K562 (cell line): Measurements from ENCODE around the gene LLGL2. TPM values are rescaled to one million over a fixed set of nuclear protein-coding genes. Genes with fewer than 3 reads are reported as not detected.
"Not testable (repeated sequence)": the region's sequence is repeated elsewhere in the genome, so short reads cannot be mapped to it uniquely, and the experiment has no call there.

ENCODE experiments used
- ATAC-seq: fragments of 200-7000 bp; cut with Tn5 transposase; 3 replicates; pipeline ENCODE4 v1.9.1; 2020; ENCODE audit warnings: moderate library complexity
- BruUV-seq: library from RNA; stranded (reverse); fragments of 400-500 nt; replicated peaks from 2 replicates; lab custom pipeline; 2021; lab: Mats Ljungman, UMichigan
- CTCF ChIA-PET: fragments of 300-600 bp; formaldehyde crosslinking; extraction: SDS; loops from one replicate; lab custom pipeline; 2021; ENCODE audit warnings: low intra/inter-chr PET ratio; lab: Yijun Ruan, JAX
- POLR2A ChIA-PET: fragments of 300-600, 350-650 bp; sonication (Branson Sonifier 250); formaldehyde crosslinking; extraction: SDS; loops from one replicate; lab custom pipeline; 2021; ENCODE audit warnings: antibody characterized with exemption, inconsistent platforms; lab: Yijun Ruan, JAX
- DNase-seq, 4 experiments: peaks; one replicate each; pipeline versions ENCODE4 v3.0.0 to v3.0.0-alpha.2; 2011 to 2018; ENCODE audit warnings: low spot score in 3 of 4, mixed read lengths in 3 of 4; ENCODE audit errors: extremely low read depth in 1 of 4
- FAIRE-seq: peaks from 2 replicates; lab custom pipeline; 2011; peaks lifted over from hg19 to GRCh38; lab: Jason Lieb, UNC
- H2AFZ ChIP-seq: 2 replicates; pipeline ENCODE4 v1.6.0; 2011; ENCODE audit warnings: low read depth, low read length, control low read depth, inconsistent platforms
- H3K27ac ChIP-seq: fragments of 200-600 bp; 3 replicates; pipeline ENCODE4 v1.8.0; 2011; ENCODE audit warnings: low read depth, mild to moderate bottlenecking, control low read depth, inconsistent platforms, low read length, moderate library complexity, mixed read lengths; ENCODE audit errors: extremely low read depth
- H3K27me3 ChIP-seq, 2 experiments: fragments of 300-600 bp in 1 of 2; 2 replicates in 1 of 2; 3 replicates in 1 of 2; pipeline versions ENCODE4 v1.6.0 to v1.8.0; 2011; ENCODE audit warnings: inconsistent platforms in 2 of 2, low read length in 2 of 2, mild to moderate bottlenecking in 1 of 2, mixed read lengths in 1 of 2, moderate library complexity in 1 of 2; ENCODE audit not compliant: control insufficient read depth in 2 of 2, insufficient read depth in 2 of 2
- H3K36me3 ChIP-seq: fragments of 300-600 bp; 3 replicates; pipeline ENCODE4 v1.8.0; 2011; ENCODE audit warnings: mild to moderate bottlenecking, low read length, inconsistent platforms; ENCODE audit not compliant: control insufficient read depth, insufficient read depth
- H3K4me1 ChIP-seq, 2 experiments: fragments of 200-600 bp in 1 of 2; replicated peaks in 1 of 2; 2 replicates in 1 of 2; 3 replicates in 1 of 2; pipeline versions ENCODE4 v1.5.1 to v1.8.0; 2011; ENCODE audit warnings: inconsistent platforms in 2 of 2, low read length in 2 of 2, mild to moderate bottlenecking in 1 of 2, mixed read lengths in 1 of 2, moderate library complexity in 1 of 2; ENCODE audit not compliant: control insufficient read depth in 2 of 2, insufficient read depth in 2 of 2
- H3K4me2 ChIP-seq: 2 replicates; pipeline ENCODE4 v1.6.1; 2011; ENCODE audit warnings: low read length, control low read depth, inconsistent platforms, mixed read lengths; ENCODE audit not compliant: insufficient read depth
- H3K4me3 ChIP-seq: fragments of 200-600 bp; sonication (generic), shearing (Covaris generic); 2 replicates; pipeline ENCODE4 v1.5.1; 2016; ENCODE audit warnings: control low read depth, inconsistent platforms
- H3K79me2 ChIP-seq: fragments of 200-600 bp; 3 replicates; pipeline ENCODE4 v1.8.0; 2011; ENCODE audit warnings: low read length, inconsistent platforms; ENCODE audit not compliant: control insufficient read depth, insufficient read depth
- H3K9ac ChIP-seq, 2 experiments: 2 replicates each; pipeline versions ENCODE4 v1.6.0 to v1.6.1; 2011; ENCODE audit warnings: low read depth in 2 of 2, low read length in 2 of 2, control low read depth in 1 of 2, inconsistent platforms in 1 of 2, mild to moderate bottlenecking in 1 of 2, mixed read lengths in 1 of 2; ENCODE audit not compliant: insufficient read depth in 1 of 2
- H3K9me1 ChIP-seq: one replicate; pipeline ENCODE4 v1.6.0; 2011; ENCODE audit warnings: inconsistent platforms, mild to moderate bottlenecking, low read length, moderate library complexity; ENCODE audit not compliant: control insufficient read depth, insufficient read depth
- H3K9me3 ChIP-seq: replicated peaks from 2 replicates; pipeline ENCODE4 v1.5.1; 2011; ENCODE audit warnings: low read depth, low read length, inconsistent platforms; ENCODE audit not compliant: control insufficient read depth, insufficient read depth
- H4K20me1 ChIP-seq: replicated peaks from 2 replicates; pipeline ENCODE4 v1.6.1; 2011; ENCODE audit warnings: low read length, inconsistent platforms, mixed read lengths; ENCODE audit not compliant: control insufficient read depth, insufficient read depth
- KHSRP ChIP-seq: fragments of 450-650 bp; IDR thresholded peaks from 2 replicates; pipeline ENCODE4 v1.6.1; 2017
- ZNF586 ChIP-seq: fragments of 450-650 bp; formaldehyde crosslinking; conservative IDR thresholded peaks from 2 replicates; pipeline ENCODE4 v1.4.0; 2020; ENCODE audit warnings: mild to moderate bottlenecking, moderate library complexity
- WGBS: fragments of 100-300 bp; shearing (Covaris generic); methylation state at CpG from one replicate; pipeline ENCODE4 v1.1.6; 2016; ENCODE audit warnings: low coverage, mixed read lengths; ENCODE audit not compliant: insufficient coverage; ENCODE audit errors: missing lambda C conversion rate; 5-methylcytosine and 5-hydroxymethylcytosine counted together
- in situ Hi-C: fragments of 300-500 bp; cut with MboI; formaldehyde crosslinking; loops from 4 replicates; pipeline ENCODE4 v1.15.0; 2018; ENCODE audit warnings: inconsistent platforms, mixed read lengths
- intact Hi-C: fragments of 100-400 bp; cut with micrococcal nuclease; formaldehyde crosslinking; loops from 2 replicates; pipeline ENCODE4 v1.14.2; 2022
- polyA plus RNA-seq, 8 experiments: library from polyadenylated mRNA; depleted of rRNA in 4 of 8; stranded (reverse) in 5 of 8; unstranded in 3 of 8; fragments of >200 nt; fragmentation: Nextera tagmentation in 2 of 8; fragmentation: Illumina TruSeq in 1 of 8; extraction: Ambion mirVana in 2 of 8; extraction: Trizol in 1 of 8; gene quantifications; 2 replicates each; pipeline versions ENCODE4 v1.2.1 to v1.2.3, GENCODE V29; 2011 to 2014; ENCODE audit warnings: inconsistent platforms in 1 of 8, missing spikeins in 1 of 8
- total RNA-seq, 7 experiments: library from RNA; depleted of rRNA in 6 of 7; stranded (reverse); fragments of >200 nt in 6 of 7; fragmentation: Illumina TruSeq in 2 of 7; extraction: Trizol in 2 of 7; gene quantifications; 2 replicates each; pipeline versions ENCODE4 v1.2.1 to v1.2.3, GENCODE V29; 2011 to 2021; ENCODE audit warnings: low replicate concordance in 1 of 7
- TF ChIP-seq, protein P1 (sequence below): fragments of 450-650 bp; IDR thresholded peaks from 2 replicates; pipeline ENCODE4 v1.6.1; 2016; ENCODE audit warnings: mild to moderate bottlenecking, moderate library complexity
- TF ChIP-seq, protein P2 (sequence below): fragments of 200-800 bp; sonication (Bioruptor generic); IDR thresholded peaks from 2 replicates; pipeline ENCODE4 v1.6.1; 2017; ENCODE audit warnings: missing genetic modification characterization, missing compliant biosample characterization

LLGL2 gene
- total and polyA plus RNA-seq, 9 of the 15 experiments (the other 6 are each of a cell fraction or from before 2014, with no cell fraction given): 0.32 to 24.4 (median 10.2) TPM

DNA sequence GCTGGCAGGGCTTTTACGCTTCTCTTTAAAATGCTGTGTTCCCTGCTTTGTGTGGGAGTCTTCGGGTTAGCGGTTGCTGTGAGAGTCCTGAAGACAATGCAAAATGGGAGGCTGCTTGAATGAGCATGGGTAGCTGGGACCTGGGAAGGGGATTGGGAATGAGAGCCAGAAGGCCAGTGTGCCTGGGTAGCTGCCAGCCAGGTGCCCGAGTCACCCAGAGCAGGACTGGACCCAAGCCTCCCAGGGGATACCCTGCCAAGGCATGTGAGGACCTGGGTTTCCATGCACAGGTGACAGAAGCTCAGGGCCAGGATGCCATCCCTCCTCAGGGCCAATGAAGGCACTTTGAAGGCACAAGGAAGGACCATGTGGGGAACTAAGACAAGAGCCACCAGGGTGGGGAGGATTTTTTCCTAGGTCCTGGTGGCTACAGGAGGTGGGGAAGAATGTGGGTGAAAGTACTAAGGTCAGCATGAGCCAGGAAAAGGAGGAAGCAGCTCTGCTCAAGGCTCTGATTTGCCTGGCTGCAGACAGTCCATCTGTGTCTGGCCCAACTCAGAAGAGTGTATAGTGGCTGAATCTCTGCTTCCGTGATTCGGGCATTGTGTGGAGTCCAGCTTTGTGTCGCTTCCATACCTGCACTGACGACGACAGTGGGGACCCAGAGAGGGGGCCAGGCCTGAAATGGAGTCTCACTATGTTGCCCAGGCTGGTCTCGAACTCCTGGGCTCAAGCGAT lies 48.6 kb upstream of the LLGL2 start (continued):
- TF ChIP-seq, protein P1, sequence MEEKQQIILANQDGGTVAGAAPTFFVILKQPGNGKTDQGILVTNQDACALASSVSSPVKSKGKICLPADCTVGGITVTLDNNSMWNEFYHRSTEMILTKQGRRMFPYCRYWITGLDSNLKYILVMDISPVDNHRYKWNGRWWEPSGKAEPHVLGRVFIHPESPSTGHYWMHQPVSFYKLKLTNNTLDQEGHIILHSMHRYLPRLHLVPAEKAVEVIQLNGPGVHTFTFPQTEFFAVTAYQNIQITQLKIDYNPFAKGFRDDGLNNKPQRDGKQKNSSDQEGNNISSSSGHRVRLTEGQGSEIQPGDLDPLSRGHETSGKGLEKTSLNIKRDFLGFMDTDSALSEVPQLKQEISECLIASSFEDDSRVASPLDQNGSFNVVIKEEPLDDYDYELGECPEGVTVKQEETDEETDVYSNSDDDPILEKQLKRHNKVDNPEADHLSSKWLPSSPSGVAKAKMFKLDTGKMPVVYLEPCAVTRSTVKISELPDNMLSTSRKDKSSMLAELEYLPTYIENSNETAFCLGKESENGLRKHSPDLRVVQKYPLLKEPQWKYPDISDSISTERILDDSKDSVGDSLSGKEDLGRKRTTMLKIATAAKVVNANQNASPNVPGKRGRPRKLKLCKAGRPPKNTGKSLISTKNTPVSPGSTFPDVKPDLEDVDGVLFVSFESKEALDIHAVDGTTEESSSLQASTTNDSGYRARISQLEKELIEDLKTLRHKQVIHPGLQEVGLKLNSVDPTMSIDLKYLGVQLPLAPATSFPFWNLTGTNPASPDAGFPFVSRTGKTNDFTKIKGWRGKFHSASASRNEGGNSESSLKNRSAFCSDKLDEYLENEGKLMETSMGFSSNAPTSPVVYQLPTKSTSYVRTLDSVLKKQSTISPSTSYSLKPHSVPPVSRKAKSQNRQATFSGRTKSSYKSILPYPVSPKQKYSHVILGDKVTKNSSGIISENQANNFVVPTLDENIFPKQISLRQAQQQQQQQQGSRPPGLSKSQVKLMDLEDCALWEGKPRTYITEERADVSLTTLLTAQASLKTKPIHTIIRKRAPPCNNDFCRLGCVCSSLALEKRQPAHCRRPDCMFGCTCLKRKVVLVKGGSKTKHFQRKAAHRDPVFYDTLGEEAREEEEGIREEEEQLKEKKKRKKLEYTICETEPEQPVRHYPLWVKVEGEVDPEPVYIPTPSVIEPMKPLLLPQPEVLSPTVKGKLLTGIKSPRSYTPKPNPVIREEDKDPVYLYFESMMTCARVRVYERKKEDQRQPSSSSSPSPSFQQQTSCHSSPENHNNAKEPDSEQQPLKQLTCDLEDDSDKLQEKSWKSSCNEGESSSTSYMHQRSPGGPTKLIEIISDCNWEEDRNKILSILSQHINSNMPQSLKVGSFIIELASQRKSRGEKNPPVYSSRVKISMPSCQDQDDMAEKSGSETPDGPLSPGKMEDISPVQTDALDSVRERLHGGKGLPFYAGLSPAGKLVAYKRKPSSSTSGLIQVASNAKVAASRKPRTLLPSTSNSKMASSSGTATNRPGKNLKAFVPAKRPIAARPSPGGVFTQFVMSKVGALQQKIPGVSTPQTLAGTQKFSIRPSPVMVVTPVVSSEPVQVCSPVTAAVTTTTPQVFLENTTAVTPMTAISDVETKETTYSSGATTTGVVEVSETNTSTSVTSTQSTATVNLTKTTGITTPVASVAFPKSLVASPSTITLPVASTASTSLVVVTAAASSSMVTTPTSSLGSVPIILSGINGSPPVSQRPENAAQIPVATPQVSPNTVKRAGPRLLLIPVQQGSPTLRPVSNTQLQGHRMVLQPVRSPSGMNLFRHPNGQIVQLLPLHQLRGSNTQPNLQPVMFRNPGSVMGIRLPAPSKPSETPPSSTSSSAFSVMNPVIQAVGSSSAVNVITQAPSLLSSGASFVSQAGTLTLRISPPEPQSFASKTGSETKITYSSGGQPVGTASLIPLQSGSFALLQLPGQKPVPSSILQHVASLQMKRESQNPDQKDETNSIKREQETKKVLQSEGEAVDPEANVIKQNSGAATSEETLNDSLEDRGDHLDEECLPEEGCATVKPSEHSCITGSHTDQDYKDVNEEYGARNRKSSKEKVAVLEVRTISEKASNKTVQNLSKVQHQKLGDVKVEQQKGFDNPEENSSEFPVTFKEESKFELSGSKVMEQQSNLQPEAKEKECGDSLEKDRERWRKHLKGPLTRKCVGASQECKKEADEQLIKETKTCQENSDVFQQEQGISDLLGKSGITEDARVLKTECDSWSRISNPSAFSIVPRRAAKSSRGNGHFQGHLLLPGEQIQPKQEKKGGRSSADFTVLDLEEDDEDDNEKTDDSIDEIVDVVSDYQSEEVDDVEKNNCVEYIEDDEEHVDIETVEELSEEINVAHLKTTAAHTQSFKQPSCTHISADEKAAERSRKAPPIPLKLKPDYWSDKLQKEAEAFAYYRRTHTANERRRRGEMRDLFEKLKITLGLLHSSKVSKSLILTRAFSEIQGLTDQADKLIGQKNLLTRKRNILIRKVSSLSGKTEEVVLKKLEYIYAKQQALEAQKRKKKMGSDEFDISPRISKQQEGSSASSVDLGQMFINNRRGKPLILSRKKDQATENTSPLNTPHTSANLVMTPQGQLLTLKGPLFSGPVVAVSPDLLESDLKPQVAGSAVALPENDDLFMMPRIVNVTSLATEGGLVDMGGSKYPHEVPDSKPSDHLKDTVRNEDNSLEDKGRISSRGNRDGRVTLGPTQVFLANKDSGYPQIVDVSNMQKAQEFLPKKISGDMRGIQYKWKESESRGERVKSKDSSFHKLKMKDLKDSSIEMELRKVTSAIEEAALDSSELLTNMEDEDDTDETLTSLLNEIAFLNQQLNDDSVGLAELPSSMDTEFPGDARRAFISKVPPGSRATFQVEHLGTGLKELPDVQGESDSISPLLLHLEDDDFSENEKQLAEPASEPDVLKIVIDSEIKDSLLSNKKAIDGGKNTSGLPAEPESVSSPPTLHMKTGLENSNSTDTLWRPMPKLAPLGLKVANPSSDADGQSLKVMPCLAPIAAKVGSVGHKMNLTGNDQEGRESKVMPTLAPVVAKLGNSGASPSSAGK: no peak
- TF ChIP-seq ZNF586 (CRISPR knock-in tag): no peak
- TF ChIP-seq KHSRP: no peak
- TF ChIP-seq, protein P2, sequence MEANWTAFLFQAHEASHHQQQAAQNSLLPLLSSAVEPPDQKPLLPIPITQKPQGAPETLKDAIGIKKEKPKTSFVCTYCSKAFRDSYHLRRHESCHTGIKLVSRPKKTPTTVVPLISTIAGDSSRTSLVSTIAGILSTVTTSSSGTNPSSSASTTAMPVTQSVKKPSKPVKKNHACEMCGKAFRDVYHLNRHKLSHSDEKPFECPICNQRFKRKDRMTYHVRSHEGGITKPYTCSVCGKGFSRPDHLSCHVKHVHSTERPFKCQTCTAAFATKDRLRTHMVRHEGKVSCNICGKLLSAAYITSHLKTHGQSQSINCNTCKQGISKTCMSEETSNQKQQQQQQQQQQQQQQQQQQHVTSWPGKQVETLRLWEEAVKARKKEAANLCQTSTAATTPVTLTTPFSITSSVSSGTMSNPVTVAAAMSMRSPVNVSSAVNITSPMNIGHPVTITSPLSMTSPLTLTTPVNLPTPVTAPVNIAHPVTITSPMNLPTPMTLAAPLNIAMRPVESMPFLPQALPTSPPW (CRISPR knock-in tag): no peak

DNA sequence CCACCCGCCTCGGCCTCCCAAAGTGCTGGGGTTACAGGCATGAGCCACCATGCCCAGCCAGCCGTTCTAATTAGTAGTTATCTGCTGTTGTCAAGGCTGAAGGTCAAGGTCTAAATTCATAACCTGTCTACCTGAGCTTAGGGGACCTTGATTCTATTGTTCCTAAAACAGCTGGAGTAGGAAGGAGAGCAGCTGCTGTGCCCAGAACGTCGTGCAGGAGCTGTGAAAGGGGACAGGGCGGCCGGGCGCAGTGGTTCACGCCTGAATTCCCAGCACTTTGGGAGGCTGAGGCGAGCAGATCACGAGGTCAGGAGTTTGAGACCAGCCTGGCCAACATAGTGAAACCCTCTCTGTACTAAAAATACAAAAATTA lies 48.0 kb upstream of the LLGL2 start:
- CTCF ChIA-PET, in situ Hi-C loops: not testable (repeated sequence)

More for the DNA sequence above, 48.0 kb upstream of the LLGL2 start:
- BruUV-seq, H3K27me3 ChIP-seq, H3K79me2 ChIP-seq, H3K27ac ChIP-seq, H3K9me1 ChIP-seq, ATAC-seq, H3K9ac ChIP-seq, FAIRE-seq, H3K4me2 ChIP-seq, H2AFZ ChIP-seq, intact Hi-C loops, DNase-seq, H3K4me3 ChIP-seq, H3K9me3 ChIP-seq: not testable (repeated sequence)
- 93% methylated on average over 9 of the region's 11 CpGs for WGBS
- Histone ChIP-seq H3K36me3 (peaks cover 11% of the 10 kb centered on the region; the same call in 2 of the 3 replicates), H4K20me1 (peaks cover 17% of the 10 kb centered on the region), H3K4me1 (peaks cover 0 to 13% of the 10 kb centered on the region in 2 experiments; a peak in 2 of 5 replicates)
- POLR2A ChIA-PET: interaction anchor here (0.6 to 1.8 kb wide), 2 partner anchors 9 to 22 kb away, joined by 3 to 5 read pairs; partner anchors contain the start of gene TMEM94
